Hepatocyte (in vitro differentiated cells): ENCODE results near the gene CHAF1A.

Experiments used
- EZH2 ChIP-seq: fragments of 200-600 bp; sonication (generic); IDR thresholded peaks from 2 replicates; pipeline ENCODE4 v1.6.1; 2016; ENCODE audit warnings: antibody characterized with exemption, mild to moderate bottlenecking, borderline replicate concordance
- EZH2phosphoT487 ChIP-seq: fragments of 200-600 bp; sonication (generic); IDR thresholded peaks from one replicate; pipeline ENCODE4 v1.6.1; 2018; ENCODE audit warnings: antibody characterized with exemption, mild to moderate bottlenecking, low read depth, moderate library complexity; ENCODE audit not compliant: unreplicated experiment, severe bottlenecking
- TF ChIP-seq, protein P1 (sequence below): fragments of 200-600 bp; sonication (generic); IDR thresholded peaks from 2 replicates; pipeline ENCODE4 v1.5.1; 2016; ENCODE audit warnings: antibody characterized with exemption, mild to moderate bottlenecking; ENCODE audit not compliant: poor library complexity

- TF ChIP-seq, protein P1, sequence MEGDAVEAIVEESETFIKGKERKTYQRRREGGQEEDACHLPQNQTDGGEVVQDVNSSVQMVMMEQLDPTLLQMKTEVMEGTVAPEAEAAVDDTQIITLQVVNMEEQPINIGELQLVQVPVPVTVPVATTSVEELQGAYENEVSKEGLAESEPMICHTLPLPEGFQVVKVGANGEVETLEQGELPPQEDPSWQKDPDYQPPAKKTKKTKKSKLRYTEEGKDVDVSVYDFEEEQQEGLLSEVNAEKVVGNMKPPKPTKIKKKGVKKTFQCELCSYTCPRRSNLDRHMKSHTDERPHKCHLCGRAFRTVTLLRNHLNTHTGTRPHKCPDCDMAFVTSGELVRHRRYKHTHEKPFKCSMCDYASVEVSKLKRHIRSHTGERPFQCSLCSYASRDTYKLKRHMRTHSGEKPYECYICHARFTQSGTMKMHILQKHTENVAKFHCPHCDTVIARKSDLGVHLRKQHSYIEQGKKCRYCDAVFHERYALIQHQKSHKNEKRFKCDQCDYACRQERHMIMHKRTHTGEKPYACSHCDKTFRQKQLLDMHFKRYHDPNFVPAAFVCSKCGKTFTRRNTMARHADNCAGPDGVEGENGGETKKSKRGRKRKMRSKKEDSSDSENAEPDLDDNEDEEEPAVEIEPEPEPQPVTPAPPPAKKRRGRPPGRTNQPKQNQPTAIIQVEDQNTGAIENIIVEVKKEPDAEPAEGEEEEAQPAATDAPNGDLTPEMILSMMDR, result no peak
- TF ChIP-seq EZH2 (no peak), EZH2phosphoT487 (no peak)
Observed at GRCh38 chr19:4362101-4362828, 40.2 kb upstream of the CHAF1A start.
